NCI-H446 (cell line): ENCODE measurements around the gene LRRN3.
"Not testable (repeated sequence)": the region's sequence is repeated elsewhere in the genome, so short reads cannot be mapped to it uniquely, and the experiment has no call there.

Experiments
- DNase-seq, 2 experiments: peaks; one replicate each; lab custom pipeline; 2025; lab: John Stamatoyannopoulos, UW

LRRN3 gene

DNA sequence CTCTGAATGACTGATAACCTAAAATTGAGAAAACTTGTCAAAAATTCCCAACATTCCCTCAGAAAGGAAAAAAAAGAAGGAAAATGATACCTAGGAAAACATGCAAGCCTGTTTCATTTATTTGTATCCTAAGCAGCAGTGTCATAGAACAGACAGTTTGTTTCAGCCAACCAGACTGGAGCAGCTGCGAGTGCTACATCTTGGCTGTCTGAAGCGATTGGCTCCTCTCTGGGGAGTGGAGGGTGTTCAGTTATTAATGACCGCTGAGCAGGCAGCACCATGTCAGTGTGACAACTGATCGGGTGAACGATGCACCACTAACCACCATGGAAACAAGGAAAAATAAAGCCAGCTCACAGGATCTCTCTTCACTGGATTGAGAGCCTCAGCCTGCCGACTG is at the start of gene LRRN3:
TSS of gene LRRN3 (plus strand) at position 282 of the 400 bp plus-strand sequence. CDS start 31,646 bp downstream, outside the sequence.
- DNase-seq, result peak; percentile 37 to 81

DNA sequence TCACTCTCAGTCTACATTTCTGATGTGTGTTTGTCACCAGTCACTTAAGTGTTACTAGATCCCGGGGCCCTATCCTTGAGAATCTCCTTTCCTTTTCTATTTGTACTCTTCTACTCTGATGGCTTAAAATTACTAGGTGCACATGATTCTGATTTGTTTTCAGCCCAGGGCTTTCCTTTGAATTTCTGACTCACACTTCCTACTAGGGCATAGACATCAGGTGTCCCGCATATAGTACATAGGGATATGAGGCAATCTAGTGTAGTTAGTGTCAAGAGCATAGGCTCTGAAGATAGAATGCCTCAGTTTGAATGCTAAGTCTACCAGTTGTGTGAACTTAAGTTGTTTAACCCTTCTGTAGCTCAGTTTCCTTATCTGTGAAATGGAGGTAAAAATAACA is 49.4 kb upstream of the LRRN3 start:
- no peak for DNase-seq

DNA sequence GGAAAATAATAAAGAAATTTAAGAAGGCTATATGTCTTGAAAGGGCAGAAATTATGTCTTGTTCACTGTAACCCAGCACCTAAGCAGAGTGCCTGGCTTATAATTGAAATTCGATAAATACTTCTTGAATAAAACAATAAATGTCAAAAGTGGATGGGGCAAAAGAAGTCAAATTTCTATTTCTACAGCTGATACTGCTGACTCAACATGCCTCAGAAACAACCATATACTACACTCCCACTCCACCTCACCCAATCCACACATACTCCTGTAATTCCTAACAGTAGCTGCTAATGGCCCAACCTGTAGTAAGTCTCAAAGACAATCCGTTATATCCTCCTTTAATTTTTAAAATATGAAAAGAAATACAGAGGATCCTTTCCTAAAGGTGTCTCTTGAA is 48.1 kb upstream of the LRRN3 start:
- no peak for DNase-seq

DNA sequence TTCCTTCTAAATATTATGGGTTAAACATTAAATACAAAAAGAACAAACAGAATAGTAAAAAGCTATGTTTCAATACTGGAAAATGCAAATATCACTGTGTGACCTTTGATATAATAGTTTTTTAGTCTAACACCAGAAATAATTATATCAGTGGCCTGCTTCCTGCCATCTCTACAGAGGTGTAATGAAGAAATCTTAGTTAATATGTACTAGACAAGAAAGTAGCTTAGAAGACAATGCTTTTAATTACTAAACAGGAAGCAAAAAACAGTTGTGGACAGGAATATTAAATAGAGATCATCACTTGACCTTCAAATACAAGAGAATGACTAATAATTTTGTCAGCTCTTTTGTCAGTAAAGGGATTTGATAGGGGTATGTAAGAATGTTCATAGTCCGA is 47.4 kb upstream of the LRRN3 start:
- DNase-seq, result no peak

DNA sequence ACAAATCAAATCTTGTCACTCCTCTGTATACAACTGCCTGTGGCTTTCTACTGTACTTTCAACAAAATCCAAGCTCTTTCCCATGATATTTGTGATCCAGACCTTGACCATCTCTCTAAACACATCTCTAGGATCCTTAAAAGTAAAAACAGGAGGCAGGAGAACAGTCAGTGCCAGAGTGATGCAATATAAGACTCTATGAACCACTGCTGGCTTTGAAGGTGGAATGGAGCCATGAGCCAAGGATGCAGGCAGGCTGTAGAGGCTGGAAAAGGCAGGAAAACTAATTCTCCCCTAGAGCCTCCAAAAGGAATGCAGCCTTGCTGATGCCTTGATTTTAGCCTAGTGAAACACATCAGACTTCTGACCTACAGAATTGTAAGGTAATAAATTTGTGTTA is 45.5 kb upstream of the LRRN3 start:
- peak in 1 of 2 experiments; percentile 3 for DNase-seq

DNA sequence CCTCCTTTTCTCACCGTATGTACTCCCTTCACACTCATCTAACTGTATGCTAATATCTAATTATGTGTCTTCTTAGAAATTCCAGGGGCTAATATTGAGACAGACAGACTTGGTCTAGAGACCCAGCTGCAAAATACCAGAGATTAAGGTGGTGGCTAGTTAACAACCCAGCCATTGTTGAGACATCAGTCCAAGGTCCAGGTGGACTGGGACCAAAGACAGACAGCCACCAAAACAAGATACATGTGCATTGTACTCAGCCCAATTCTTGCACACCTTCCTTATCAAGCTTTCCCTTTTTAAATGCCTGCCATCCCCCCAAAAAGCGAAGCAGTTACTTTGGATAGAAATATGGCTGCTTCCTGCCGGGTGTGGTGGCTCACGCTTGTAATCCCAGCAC is 43.3 kb upstream of the LRRN3 start:
- no peak for DNase-seq

DNA sequence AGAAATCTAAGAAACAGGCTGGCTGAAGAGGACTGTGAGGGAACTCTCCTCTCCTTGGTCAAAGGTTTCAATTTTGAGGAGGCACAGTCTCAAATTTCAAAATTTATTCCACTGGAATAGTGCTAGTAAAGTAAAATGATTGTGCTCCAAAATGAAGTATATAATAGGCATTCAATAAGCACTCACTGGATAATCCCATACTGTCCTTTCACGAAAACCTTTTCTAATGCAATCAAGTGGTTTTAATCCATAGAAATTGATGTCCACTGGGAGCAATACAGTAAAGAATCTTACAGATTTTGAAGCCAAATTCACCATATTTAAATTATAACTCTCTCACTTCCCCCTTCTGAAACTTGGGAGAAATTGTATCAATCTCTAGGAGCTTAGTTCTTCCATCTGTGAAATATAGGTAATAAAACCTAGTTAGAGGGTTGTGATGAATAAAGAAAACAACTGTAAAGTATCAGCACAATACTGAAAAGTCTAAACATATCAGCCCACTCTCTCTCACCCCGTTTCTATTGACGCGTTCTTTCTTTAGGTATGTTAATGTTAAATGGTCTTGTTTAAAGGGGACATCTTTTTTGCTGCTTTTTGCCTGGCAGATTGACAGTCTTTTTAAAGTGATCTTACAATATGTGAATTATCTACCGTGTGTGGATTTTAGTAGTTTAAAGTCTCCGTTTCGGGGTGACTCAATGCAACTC is 40.8 kb upstream of the LRRN3 start:
- no peak for DNase-seq

DNA sequence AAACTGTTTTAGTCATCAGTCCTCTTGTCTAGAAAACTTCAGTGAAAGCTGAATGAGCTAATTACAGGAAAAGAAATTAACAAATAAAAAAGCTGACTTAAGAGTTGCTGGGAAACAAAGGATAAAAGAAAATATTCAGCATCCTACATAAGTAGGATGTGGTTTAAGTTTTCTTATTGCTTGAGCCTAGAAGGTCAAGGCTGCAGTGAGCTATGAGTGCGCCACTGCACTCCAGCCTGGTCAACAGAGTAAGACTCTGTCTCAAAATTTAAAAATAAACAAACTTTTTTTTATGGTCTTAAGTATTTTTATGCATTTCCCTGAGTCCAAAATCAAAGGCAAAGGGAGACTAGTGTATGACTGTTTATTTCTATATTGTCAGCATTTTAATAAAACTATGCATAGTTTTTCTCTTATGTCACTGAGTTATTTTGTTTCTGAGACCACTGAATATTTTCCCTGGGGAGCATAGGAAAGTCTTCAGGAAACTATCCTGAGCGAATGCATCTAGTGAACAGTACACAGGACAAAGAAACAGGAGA is 40.0 kb upstream of the LRRN3 start:
- DNase-seq, result no peak

DNA sequence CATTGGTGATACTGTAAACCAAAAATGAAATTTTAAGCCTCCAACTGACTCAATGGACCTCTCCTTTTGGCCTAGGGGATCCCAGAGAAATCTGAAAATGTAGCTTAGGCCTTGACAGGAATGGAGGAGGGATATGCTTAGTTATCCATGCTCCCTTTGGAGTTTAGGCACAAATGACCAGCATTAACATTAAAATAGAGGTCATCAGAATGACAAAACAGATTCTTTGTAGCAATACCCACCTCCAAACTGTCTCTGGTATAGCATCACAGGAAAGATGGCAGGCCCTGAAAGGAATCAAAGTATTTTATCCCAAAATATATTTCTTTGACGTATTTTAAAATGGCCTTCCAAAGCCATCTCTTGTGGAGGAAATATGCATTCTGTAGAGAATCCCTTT is 39.1 kb upstream of the LRRN3 start:
- no peak for DNase-seq

DNA sequence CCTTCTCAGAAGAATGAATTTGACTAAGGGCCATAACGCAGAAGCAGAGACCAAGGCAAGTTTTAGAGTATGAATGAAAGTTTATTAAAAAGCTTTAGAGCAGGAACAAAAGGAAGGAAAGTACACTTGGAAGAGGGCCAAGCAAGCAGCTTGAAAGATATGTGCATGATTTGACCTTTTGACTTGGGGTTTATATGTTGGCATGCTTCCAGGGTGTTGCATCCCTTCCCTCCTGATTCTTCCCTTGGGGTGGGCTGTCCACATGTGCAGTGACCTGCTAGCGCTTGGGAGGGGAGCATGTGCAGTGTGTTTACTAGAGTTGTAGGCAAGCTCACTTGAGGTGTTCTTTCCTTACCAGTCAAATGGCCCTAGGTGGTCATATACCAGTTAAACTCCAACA is 37.9 kb upstream of the LRRN3 start:
- no peak for DNase-seq

DNA sequence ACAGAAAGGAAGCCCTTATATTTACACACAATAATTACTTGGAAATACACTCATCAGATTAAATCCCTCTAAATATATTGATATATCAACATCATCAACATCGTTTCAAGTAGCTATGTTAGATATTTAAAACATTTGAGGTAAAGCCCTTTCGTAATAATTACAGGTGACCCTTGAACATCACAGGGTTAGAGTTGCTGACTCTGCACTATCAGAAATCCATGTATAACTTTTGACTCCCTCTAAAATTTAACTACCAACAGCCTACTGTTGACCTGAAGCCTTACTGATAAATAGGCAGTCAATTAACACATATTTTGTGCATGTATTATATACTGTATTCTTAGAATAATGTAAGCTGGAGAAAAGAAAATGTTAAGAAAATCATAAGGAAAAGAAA is 34.6 kb upstream of the LRRN3 start:
- DNase-seq, result no peak

DNA sequence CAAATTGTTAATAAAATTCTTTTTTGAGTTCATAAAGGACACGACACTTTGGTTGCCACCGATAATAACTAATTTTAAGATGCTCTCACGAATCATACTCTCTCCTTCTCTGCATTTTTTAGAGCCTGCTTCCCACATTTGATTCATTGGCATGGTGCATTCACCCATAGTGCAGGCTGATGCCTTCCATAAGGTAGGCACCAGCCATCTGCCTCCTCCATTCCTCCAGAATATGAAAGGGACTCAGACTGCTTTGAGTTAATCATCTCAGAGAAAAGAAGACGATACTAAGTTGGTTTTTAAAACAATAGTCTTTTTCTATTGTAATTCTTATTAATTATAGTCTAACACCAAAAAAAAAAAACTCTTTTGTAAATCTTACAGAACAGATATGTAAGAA is 33.9 kb upstream of the LRRN3 start:
- no peak for DNase-seq

DNA sequence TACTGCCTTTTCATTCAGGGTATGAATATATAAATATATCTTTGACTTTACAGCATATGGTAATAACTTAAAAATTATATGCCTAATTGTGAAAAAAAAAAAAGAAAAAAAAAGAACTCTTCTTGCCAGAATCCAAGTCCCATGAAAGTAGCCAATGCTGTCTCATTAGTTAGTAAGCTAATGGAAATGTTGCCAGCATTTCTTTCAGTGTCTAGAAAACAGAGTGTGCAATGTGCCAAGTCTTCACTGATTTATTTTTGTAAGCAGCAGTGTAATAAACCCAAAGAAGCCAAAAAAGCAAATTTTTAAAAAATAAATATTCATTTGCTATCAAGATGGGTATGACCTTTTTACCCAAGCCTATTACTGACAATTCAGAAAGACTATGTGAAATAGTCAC is 31.1 kb upstream of the LRRN3 start:
- DNase-seq, result peak; percentile 9 to 60

DNA sequence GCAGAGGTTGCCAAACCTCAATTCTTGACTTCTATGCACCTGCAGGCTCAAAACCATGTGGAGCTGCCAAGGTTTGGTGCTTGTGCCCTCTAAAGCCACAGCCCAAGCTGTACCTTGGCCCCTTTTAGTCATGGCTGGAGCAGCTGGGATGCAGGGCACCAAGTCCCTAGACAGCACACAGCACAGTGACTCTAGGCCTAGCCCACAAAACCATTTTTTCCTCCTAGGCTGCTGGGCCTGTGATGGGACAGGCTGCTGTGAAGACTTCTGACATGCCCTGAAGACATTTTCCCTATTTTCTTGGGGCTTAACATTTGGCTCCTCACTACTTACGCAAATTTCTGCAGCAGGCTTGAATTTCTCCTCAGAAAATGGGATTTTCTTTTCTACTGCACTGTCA is 27.8 kb upstream of the LRRN3 start:
- DNase-seq, result no peak

DNA sequence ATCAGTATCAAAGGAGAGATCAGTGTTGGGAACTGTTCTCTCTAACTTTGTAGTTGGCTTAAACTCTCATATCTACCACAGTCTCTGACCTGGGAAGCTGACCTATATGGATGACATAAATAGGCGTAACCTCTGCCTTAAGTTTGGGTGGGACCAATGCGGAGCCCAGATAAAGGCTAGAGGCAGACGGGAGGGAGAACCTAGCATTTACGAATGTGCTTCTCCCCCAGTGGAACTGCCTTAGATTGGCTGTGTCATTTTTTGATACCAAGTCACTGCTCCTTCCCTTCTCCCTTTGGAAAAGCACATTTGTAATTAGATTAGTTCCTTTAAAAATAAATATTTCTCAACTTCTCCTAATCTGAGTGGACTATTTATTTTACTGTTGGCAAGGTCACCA is 23.7 kb upstream of the LRRN3 start:
- DNase-seq, result no peak

DNA sequence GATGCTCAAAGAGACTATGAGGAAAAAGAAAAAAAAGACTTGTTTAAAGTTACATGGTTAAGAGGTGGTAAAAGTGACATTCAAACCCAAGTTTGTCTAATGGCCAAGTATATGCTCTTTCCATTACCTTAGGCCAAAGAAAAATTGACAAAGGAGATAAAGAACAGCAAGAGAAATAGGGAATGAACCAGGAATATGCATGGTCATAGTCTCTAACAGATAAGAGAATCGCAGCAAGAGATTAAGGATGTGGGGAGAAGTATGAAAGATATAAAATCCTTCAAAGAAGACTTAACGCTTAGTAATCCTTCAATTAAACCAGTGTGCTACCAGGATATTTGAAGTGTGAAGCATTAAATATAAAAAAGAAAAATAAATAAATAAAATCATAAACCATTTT is 23.2 kb upstream of the LRRN3 start:
- DNase-seq, result no peak

DNA sequence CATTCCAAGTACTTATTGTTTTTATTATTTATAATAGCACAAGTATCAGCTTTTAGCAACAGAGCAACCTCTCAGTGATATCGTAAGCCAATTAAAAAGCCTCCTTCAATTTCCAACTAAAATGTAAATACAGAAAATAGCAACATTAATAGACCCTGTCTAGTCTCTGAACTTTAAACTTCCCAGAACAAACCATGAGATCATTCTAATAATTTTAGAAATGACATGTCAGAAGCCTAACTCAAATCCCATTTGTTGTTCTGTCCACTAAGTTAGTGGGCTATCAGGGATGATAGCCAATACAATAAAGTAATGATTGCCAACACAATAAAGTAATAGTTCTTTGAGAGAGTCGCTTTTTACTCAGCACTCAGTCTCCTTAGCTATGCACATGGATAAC is 22.3 kb upstream of the LRRN3 start:
- no peak for DNase-seq

DNA sequence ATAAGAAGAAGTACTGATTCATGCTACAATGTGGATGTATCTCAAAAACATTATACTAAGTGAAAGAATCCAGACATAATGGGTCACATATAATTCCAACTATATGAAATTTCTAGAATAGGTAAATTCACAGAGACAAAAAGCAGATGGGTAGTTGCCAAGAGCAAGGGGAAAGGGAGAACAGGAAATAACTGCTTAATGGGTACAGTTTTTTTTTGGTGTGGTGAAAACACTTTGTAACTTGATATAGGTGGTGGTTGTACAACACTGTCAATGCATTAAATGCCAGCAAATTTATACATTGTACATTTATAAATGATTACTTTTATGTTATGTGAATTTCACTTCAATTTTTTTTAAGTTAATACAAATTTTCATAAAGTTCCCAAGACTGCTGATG is 19.4 kb upstream of the LRRN3 start:
- no peak for DNase-seq

DNA sequence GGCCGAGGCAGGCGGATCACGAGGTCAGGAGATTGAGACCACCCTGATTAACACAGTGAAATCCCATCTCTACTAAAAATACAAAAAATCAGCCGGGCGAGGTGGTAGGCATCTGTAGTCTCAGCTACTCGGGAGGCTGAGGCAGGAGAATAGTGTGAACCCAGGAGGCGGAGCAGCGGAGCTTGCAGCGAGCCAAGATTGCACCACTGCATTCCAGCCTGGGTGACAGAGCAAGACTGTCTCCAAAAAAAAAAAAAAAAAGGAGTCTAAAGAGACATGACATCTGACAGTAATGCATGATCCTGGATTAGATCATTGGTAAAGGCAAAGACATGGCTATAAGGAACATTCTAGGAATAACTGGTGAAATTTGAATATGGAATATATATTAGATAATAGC is 18.3 kb upstream of the LRRN3 start:
- not testable (repeated sequence) for DNase-seq

DNA sequence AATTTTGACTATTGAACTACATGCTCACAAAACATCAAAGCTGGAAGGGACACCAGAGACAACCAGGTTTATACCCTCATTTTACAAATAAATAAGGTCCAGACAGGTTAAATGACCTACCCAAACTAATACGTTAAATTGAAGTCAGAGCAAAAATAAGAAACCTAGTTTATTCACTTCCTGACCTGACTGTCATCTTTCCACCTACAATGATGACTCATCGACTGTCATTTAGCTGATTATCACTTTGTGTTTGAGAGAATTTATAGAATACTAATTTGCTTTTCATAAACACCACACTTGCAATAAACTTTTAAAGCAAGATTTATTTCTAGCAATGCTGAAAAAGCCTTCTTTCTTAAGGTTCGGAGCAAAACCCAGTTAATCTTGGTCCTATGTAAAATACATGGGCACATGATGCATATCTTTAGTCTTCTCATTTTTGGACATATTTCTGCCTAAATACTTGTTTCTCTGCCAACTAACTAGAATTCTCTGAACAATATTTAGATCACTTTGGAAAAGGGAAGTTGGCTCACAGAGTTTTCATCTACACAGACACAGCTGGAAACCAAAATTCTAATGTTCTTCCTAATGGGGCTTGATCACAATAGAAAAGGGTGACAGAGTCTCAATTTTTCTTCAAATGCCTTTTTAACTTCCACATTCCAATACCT is 16.7 kb upstream of the LRRN3 start:
- no peak for DNase-seq

DNA sequence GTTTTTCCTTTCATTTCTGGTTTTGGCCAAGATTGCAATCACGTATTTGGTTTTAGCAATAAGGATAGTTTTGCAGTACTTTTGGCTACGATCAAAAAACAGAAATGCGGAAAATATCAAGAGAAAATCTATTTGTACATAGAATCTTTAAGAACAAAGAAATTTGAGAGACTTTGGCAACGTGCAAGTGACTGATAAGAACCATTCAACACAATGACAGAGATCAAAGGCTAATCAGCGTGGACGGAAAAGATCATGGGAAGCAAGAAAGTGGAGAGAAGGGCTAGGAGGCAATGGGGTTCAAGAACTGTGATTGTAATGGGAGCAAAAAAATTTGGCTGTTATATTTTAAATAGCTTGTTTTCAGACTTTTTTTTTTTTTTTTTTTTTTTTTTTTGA is 16.2 kb upstream of the LRRN3 start:
- DNase-seq, result no peak

DNA sequence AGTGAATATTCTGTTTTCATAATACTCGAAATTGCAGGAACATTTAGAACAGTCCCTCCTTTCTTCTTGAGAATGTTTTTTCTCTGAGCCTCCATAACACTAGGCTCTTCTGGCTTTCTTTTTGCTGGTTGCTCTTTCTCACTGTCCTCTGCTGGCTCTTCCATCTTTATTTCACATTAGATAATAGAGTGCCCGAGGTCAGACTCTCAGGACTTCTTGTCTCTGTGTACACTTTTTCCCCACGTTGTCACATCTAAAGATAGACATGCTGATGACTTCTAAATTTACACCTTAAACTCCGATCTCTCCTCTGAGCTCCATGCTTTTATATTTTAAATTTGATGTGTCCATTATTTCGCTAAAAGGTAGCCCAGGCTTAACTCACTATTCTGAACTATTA is 15.4 kb upstream of the LRRN3 start:
- DNase-seq, result no peak

DNA sequence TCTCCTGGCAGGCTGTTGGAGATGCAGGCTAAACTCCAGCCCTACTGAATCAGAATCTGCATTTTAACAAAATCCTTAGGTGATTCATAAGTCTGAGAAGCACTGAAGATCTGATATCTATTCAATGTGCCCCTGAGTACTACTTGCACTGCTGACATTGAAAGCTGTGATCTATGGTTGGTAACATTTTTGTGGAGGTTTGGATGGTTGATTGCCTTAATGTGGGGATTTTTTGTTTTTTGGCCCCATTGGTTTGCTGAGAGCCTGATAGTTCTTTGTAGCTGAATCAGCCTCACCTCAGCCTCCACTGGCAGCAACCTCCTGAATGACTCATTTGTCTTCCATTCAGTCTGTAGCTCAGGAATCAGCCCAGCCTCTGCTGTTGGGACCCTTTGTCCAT is 14.7 kb upstream of the LRRN3 start:
- no peak for DNase-seq

DNA sequence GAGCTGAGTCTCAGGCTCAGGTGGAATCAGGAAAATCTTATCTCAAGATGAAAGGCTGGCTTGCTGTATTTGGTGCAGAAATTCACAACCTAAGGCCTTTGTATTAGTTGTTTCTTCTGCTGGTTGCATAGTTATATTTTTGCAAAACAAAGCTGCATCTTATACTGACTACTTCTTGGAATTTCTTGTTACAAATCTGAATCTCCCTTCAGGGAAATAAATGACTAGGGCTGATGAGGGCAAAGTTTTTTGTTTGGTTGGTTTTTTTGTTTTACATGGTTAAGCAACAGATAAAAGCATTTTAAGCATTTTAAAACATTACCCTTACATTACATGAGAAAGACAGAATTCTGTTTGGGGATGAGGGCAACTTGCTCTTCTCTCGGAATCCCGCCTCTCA is 13.9 kb upstream of the LRRN3 start:
- DNase-seq, result no peak
